K562 (cell line): ENCODE data around the gene PRR30. TPM values are rescaled to one million over a fixed set of nuclear protein-coding genes. Genes with fewer than 3 reads are reported as not detected.
A peak's percentile ranks its signal among the peaks of the same experiment; 100 is the strongest.

Source experiments
- CBX3 ChIP-seq, 2 experiments: IDR thresholded peaks; 1 replicate in 1 of 2; 2 replicates in 1 of 2; pipeline ENCODE4 v1.6.1; 2012; ENCODE audit warnings: inconsistent platforms in 2 of 2, low read length in 2 of 2, borderline replicate concordance in 1 of 2, control low read depth in 1 of 2
- CHCHD3 ChIP-seq: fragments of 250-450 bp; sonication (Bioruptor Pico); IDR thresholded peaks from 2 replicates; pipeline ENCODE4 v2.1.2; 2022; ENCODE audit warnings: mild to moderate bottlenecking
- ELF4 ChIP-seq: fragments of 450-650 bp; formaldehyde crosslinking; IDR thresholded peaks from 2 replicates; pipeline ENCODE4 v1.4.0; 2022; ENCODE audit warnings: missing genetic modification characterization
- HIVEP1 ChIP-seq: fragments of 250-450 bp; sonication (Bioruptor Pico); IDR thresholded peaks from 2 replicates; pipeline ENCODE4 v1.4.0; 2020; ENCODE audit warnings: mild to moderate bottlenecking
- HOXB6 ChIP-seq: fragments of 250-450 bp; sonication (Bioruptor Pico); IDR thresholded peaks from 2 replicates; pipeline ENCODE4 v1.5.1; 2022; ENCODE audit warnings: mild to moderate bottlenecking, borderline replicate concordance
- L3MBTL2 ChIP-seq: fragments of 450-650 bp; IDR thresholded peaks from 2 replicates; pipeline ENCODE4 v1.6.1; 2016; ENCODE audit warnings: mild to moderate bottlenecking, moderate library complexity
- MTA2 ChIP-seq: fragments of 450-650 bp; IDR thresholded peaks from 2 replicates; pipeline ENCODE4 v1.6.1; 2016; ENCODE audit warnings: low read depth
- MTA3 ChIP-seq: fragments of 450-650 bp; formaldehyde crosslinking; IDR thresholded peaks from 2 replicates; pipeline ENCODE4 v1.6.1; 2017; ENCODE audit warnings: mild to moderate bottlenecking, borderline replicate concordance
- PHB2 ChIP-seq: fragments of 450-650 bp; IDR thresholded peaks from 2 replicates; pipeline ENCODE4 v1.6.1; 2017; ENCODE audit warnings: low read depth
- RBBP5 ChIP-seq: fragments of 200-600 bp; sonication (generic); IDR thresholded peaks from 2 replicates; pipeline ENCODE4 v1.6.1; 2012; ENCODE audit warnings: borderline replicate concordance, mild to moderate bottlenecking, low read length, control low read depth, inconsistent platforms; ENCODE audit not compliant: insufficient read depth, poor library complexity, severe bottlenecking
- RBFOX2 ChIP-seq: fragments of 200-400 bp; formaldehyde crosslinking; IDR thresholded peaks from 2 replicates; pipeline ENCODE4 v1.6.1; 2017; ENCODE audit warnings: low read depth, mild to moderate bottlenecking, low read length, moderate library complexity
- SLC30A9 ChIP-seq: fragments of 250-450 bp; sonication (Bioruptor Pico); IDR thresholded peaks from 2 replicates; pipeline ENCODE4 v1.8.0; 2022; ENCODE audit warnings: mild to moderate bottlenecking, moderate library complexity
- SRSF3 ChIP-seq: fragments of 200-400 bp; formaldehyde crosslinking; IDR thresholded peaks from 2 replicates; pipeline ENCODE4 v1.6.1; 2016; ENCODE audit warnings: mild to moderate bottlenecking, low read length, moderate library complexity; ENCODE audit not compliant: insufficient read depth
- XRCC5 ChIP-seq: fragments of 200-400 bp; formaldehyde crosslinking; IDR thresholded peaks from 2 replicates; pipeline ENCODE4 v1.6.1; 2017; ENCODE audit warnings: low read depth, mild to moderate bottlenecking, low read length
- ZNF23 ChIP-seq: fragments of 250-450 bp; sonication (Bioruptor Pico); IDR thresholded peaks from 2 replicates; pipeline ENCODE4 v1.4.0; 2020; ENCODE audit warnings: mild to moderate bottlenecking
- ZNF445 ChIP-seq: fragments of 250-450 bp; sonication (Bioruptor Pico); IDR thresholded peaks from 2 replicates; pipeline ENCODE4 v1.4.0; 2020; ENCODE audit warnings: low read depth, mild to moderate bottlenecking, moderate library complexity
- ZNF644 ChIP-seq: fragments of 200-800 bp; sonication (Bioruptor generic); IDR thresholded peaks from 2 replicates; pipeline ENCODE4 v1.6.1; 2016; ENCODE audit warnings: low read depth, missing genetic modification characterization, missing compliant biosample characterization
- ZNF77 ChIP-seq: fragments of 250-450 bp; sonication (Bioruptor Pico); IDR thresholded peaks from 2 replicates; pipeline ENCODE4 v1.5.0; 2020
- polyA plus RNA-seq, 8 experiments: library from polyadenylated mRNA; depleted of rRNA in 4 of 8; stranded (reverse) in 5 of 8; unstranded in 3 of 8; fragments of >200 nt; fragmentation: Nextera tagmentation in 2 of 8; fragmentation: Illumina TruSeq in 1 of 8; extraction: Ambion mirVana in 2 of 8; extraction: Trizol in 1 of 8; gene quantifications; 2 replicates each; pipeline versions ENCODE4 v1.2.1 to v1.2.3, GENCODE V29; 2011 to 2014; ENCODE audit warnings: inconsistent platforms in 1 of 8, missing spikeins in 1 of 8
- total RNA-seq, 7 experiments: library from RNA; depleted of rRNA in 6 of 7; stranded (reverse); fragments of >200 nt in 6 of 7; fragmentation: Illumina TruSeq in 2 of 7; extraction: Trizol in 2 of 7; gene quantifications; 2 replicates each; pipeline versions ENCODE4 v1.2.1 to v1.2.3, GENCODE V29; 2011 to 2021; ENCODE audit warnings: low replicate concordance in 1 of 7
- TF ChIP-seq, protein P1 (sequence below): fragments of 450-650 bp; IDR thresholded peaks from 2 replicates; pipeline ENCODE4 v1.6.1; 2016; ENCODE audit warnings: mild to moderate bottlenecking, moderate library complexity

Gene PRR30
- total and polyA plus RNA-seq, 9 of the 15 experiments (the other 6 are each of a cell fraction or from before 2014, with no cell fraction given), result not detected

GRCh38 chr2:27092696-27093429, 46.3 kb downstream of the PRR30 start (continued):
- TF ChIP-seq L3MBTL2 (peak; percentile 96), MTA2 (0 out of 2 replicates have a peak, but pooled peaks have one; percentile 35), CHCHD3 (CRISPR knock-in tag) (no peak), RBBP5 (no peak), RBFOX2 (peak; percentile 39; the same call in 1 of the 2 replicates), ZNF23 (CRISPR knock-in tag) (no peak), PHB2 (no peak), ZNF445 (no peak), ZNF77 (CRISPR knock-in tag) (no peak), CBX3 (IDR thresholded peaks at IDR 0.05; ENCODE audit: borderline replicate concordance in 1 of 2, low read length in 2 of 2) (no peak; a peak in 1 of 3 replicates), ZNF644 (tag) (peak; percentile 54; the same call in 1 of the 2 replicates), HOXB6 (no peak), SLC30A9 (CRISPR knock-in tag) (no peak), XRCC5 (no peak), SRSF3 (no peak), HIVEP1 (no peak), MTA3 (0 out of 2 replicates have a peak, but pooled peaks have one; percentile 66), ELF4 (peak; percentile 89)
- TF ChIP-seq, protein P1, sequence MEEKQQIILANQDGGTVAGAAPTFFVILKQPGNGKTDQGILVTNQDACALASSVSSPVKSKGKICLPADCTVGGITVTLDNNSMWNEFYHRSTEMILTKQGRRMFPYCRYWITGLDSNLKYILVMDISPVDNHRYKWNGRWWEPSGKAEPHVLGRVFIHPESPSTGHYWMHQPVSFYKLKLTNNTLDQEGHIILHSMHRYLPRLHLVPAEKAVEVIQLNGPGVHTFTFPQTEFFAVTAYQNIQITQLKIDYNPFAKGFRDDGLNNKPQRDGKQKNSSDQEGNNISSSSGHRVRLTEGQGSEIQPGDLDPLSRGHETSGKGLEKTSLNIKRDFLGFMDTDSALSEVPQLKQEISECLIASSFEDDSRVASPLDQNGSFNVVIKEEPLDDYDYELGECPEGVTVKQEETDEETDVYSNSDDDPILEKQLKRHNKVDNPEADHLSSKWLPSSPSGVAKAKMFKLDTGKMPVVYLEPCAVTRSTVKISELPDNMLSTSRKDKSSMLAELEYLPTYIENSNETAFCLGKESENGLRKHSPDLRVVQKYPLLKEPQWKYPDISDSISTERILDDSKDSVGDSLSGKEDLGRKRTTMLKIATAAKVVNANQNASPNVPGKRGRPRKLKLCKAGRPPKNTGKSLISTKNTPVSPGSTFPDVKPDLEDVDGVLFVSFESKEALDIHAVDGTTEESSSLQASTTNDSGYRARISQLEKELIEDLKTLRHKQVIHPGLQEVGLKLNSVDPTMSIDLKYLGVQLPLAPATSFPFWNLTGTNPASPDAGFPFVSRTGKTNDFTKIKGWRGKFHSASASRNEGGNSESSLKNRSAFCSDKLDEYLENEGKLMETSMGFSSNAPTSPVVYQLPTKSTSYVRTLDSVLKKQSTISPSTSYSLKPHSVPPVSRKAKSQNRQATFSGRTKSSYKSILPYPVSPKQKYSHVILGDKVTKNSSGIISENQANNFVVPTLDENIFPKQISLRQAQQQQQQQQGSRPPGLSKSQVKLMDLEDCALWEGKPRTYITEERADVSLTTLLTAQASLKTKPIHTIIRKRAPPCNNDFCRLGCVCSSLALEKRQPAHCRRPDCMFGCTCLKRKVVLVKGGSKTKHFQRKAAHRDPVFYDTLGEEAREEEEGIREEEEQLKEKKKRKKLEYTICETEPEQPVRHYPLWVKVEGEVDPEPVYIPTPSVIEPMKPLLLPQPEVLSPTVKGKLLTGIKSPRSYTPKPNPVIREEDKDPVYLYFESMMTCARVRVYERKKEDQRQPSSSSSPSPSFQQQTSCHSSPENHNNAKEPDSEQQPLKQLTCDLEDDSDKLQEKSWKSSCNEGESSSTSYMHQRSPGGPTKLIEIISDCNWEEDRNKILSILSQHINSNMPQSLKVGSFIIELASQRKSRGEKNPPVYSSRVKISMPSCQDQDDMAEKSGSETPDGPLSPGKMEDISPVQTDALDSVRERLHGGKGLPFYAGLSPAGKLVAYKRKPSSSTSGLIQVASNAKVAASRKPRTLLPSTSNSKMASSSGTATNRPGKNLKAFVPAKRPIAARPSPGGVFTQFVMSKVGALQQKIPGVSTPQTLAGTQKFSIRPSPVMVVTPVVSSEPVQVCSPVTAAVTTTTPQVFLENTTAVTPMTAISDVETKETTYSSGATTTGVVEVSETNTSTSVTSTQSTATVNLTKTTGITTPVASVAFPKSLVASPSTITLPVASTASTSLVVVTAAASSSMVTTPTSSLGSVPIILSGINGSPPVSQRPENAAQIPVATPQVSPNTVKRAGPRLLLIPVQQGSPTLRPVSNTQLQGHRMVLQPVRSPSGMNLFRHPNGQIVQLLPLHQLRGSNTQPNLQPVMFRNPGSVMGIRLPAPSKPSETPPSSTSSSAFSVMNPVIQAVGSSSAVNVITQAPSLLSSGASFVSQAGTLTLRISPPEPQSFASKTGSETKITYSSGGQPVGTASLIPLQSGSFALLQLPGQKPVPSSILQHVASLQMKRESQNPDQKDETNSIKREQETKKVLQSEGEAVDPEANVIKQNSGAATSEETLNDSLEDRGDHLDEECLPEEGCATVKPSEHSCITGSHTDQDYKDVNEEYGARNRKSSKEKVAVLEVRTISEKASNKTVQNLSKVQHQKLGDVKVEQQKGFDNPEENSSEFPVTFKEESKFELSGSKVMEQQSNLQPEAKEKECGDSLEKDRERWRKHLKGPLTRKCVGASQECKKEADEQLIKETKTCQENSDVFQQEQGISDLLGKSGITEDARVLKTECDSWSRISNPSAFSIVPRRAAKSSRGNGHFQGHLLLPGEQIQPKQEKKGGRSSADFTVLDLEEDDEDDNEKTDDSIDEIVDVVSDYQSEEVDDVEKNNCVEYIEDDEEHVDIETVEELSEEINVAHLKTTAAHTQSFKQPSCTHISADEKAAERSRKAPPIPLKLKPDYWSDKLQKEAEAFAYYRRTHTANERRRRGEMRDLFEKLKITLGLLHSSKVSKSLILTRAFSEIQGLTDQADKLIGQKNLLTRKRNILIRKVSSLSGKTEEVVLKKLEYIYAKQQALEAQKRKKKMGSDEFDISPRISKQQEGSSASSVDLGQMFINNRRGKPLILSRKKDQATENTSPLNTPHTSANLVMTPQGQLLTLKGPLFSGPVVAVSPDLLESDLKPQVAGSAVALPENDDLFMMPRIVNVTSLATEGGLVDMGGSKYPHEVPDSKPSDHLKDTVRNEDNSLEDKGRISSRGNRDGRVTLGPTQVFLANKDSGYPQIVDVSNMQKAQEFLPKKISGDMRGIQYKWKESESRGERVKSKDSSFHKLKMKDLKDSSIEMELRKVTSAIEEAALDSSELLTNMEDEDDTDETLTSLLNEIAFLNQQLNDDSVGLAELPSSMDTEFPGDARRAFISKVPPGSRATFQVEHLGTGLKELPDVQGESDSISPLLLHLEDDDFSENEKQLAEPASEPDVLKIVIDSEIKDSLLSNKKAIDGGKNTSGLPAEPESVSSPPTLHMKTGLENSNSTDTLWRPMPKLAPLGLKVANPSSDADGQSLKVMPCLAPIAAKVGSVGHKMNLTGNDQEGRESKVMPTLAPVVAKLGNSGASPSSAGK, result peak; percentile 92
